SK-N-SH treated with all-trans-retinoic acid at 6 μM for 48 hours (cell line): ENCODE results near the gene RPA3.

Experiments used
- ATAC-seq: fragments of 200-7000 bp; cut with Tn5 transposase; 3 replicates; pipeline ENCODE4 v1.9.1; 2020; ENCODE audit warnings: mild to moderate bottlenecking, moderate library complexity
- ARNTL ChIP-seq: fragments of 450-650 bp; formaldehyde crosslinking; IDR thresholded peaks from 2 replicates; pipeline ENCODE4 v1.5.0; 2020; ENCODE audit warnings: low read depth, mild to moderate bottlenecking, moderate library complexity, borderline replicate concordance
- BACH2 ChIP-seq: fragments of 250-450 bp; sonication (Bioruptor Pico); IDR thresholded peaks from 2 replicates; pipeline ENCODE4 v1.9.0; 2021; ENCODE audit warnings: mild to moderate bottlenecking, borderline replicate concordance
- CREB5 ChIP-seq: fragments of 250-450 bp; sonication (Bioruptor Pico); IDR thresholded peaks from 2 replicates; pipeline ENCODE4 v1.5.1; 2020; ENCODE audit warnings: low read depth, mild to moderate bottlenecking, moderate library complexity
- CSDC2 ChIP-seq: fragments of 250-450 bp; sonication (Bioruptor Pico); IDR thresholded peaks from 2 replicates; pipeline ENCODE4 v1.5.0; 2020; ENCODE audit warnings: mild to moderate bottlenecking, moderate library complexity
- CSRNP3 ChIP-seq: fragments of 250-450 bp; sonication (Bioruptor Pico); IDR thresholded peaks from 2 replicates; pipeline ENCODE4 v1.5.1; 2021; ENCODE audit warnings: mild to moderate bottlenecking, moderate library complexity
- ESRRG ChIP-seq: fragments of 250-450 bp; sonication (Bioruptor Pico); IDR thresholded peaks from 2 replicates; pipeline ENCODE4 v1.6.1; 2021; ENCODE audit warnings: mild to moderate bottlenecking
- GLIS3 ChIP-seq: fragments of 250-450 bp; sonication (Bioruptor Pico); IDR thresholded peaks from 2 replicates; pipeline ENCODE4 v1.5.0; 2020; ENCODE audit warnings: mild to moderate bottlenecking, moderate library complexity
- ISL1 ChIP-seq: fragments of 250-450 bp; sonication (Bioruptor Pico); IDR thresholded peaks from 2 replicates; pipeline ENCODE4 v2.1.2; 2022; ENCODE audit warnings: mild to moderate bottlenecking, moderate library complexity
- OSR1 ChIP-seq: fragments of 250-450 bp; sonication (Bioruptor Pico); IDR thresholded peaks from 2 replicates; pipeline ENCODE4 v1.8.0; 2022; ENCODE audit warnings: moderate library complexity, mild to moderate bottlenecking, inconsistent platforms
- PATZ1 ChIP-seq: fragments of 250-450 bp; sonication (Bioruptor Pico); IDR thresholded peaks from 2 replicates; pipeline ENCODE4 v1.8.0; 2020; ENCODE audit warnings: mild to moderate bottlenecking, moderate library complexity, borderline replicate concordance
- SNAI2 ChIP-seq: fragments of 250-450 bp; sonication (Bioruptor Pico); IDR thresholded peaks from 2 replicates; pipeline ENCODE4 v1.5.0; 2020; ENCODE audit warnings: mild to moderate bottlenecking, moderate library complexity
- TCF4 ChIP-seq: fragments of 250-450 bp; sonication (Bioruptor Pico); IDR thresholded peaks from 2 replicates; pipeline ENCODE4 v1.8.0; 2021; ENCODE audit warnings: mild to moderate bottlenecking, moderate library complexity, borderline replicate concordance
- TOX ChIP-seq: fragments of 250-450 bp; sonication (Bioruptor Pico); IDR thresholded peaks from 2 replicates; pipeline ENCODE4 v1.8.0; 2021; ENCODE audit warnings: mild to moderate bottlenecking, moderate library complexity, borderline replicate concordance
- TSHZ2 ChIP-seq: fragments of 250-450 bp; sonication (Bioruptor Pico); IDR thresholded peaks from 2 replicates; pipeline ENCODE4 v1.5.0; 2020; ENCODE audit warnings: mild to moderate bottlenecking, moderate library complexity
- ZC3H10 ChIP-seq: fragments of 250-450 bp; sonication (Bioruptor Pico); IDR thresholded peaks from 2 replicates; pipeline ENCODE4 v1.5.1; 2021; ENCODE audit warnings: mild to moderate bottlenecking, moderate library complexity
- ZFP30 ChIP-seq: fragments of 450-650 bp; formaldehyde crosslinking; IDR thresholded peaks from 2 replicates; pipeline ENCODE4 v1.5.0; 2022; ENCODE audit warnings: mild to moderate bottlenecking, moderate library complexity
- ZNF565 ChIP-seq: fragments of 450-650 bp; formaldehyde crosslinking; conservative IDR thresholded peaks from 2 replicates; pipeline ENCODE4 v1.5.0; 2020; ENCODE audit warnings: low read depth, mild to moderate bottlenecking, moderate library complexity
- ZNF70 ChIP-seq: fragments of 450-650 bp; formaldehyde crosslinking; IDR thresholded peaks from 2 replicates; pipeline ENCODE4 v1.5.0; 2020; ENCODE audit warnings: mild to moderate bottlenecking, moderate library complexity
- ZNF8 ChIP-seq: fragments of 450-650 bp; formaldehyde crosslinking; IDR thresholded peaks from 2 replicates; pipeline ENCODE4 v1.5.0; 2020; ENCODE audit warnings: mild to moderate bottlenecking, moderate library complexity

RPA3 gene

GRCh38 chr7:7761974-7762779 lies 43.8 kb upstream of the RPA3 start:
- peak; percentile 63 for TF ChIP-seq ISL1 (CRISPR knock-in tag)
- TF ChIP-seq CREB5, result no peak
- ATAC-seq, result peak; percentile 92

GRCh38 chr7:7761340-7761973 lies 43.0 kb upstream of the RPA3 start:
- peak; percentile 83 for ATAC-seq

More at GRCh38 chr7:7761340-7761973, 43.0 kb upstream of the RPA3 start:
- TF ChIP-seq PATZ1 (CRISPR knock-in tag) (no peak), BACH2 (no peak), OSR1 (no peak), CSRNP3 (no peak), ZNF8 (CRISPR knock-in tag) (no peak), ZC3H10 (CRISPR knock-in tag) (no peak), CSDC2 (no peak), GLIS3 (CRISPR knock-in tag) (no peak), ZNF70 (CRISPR knock-in tag) (no peak), TOX (no peak), TCF4 (no peak), ZNF565 (no peak), TSHZ2 (CRISPR knock-in tag) (no peak), ARNTL (CRISPR knock-in tag) (no peak), SNAI2 (CRISPR knock-in tag) (no peak), ZFP30 (CRISPR knock-in tag) (no peak), CREB5 (no peak), ISL1 (CRISPR knock-in tag) (no peak), ESRRG (no peak)
